HG03469 (cell line): ENCODE data around the gene COL3A1.

ENCODE experiments used
- ATAC-seq: cut with Tn5 transposase; IDR thresholded peaks from one replicate; pipeline ENCODE4 v1.9.1; 2021; ENCODE audit warnings: mild to moderate bottlenecking, moderate library complexity, moderate number of reproducible peaks; ENCODE audit not compliant: unreplicated experiment

COL3A1 gene

DNA sequence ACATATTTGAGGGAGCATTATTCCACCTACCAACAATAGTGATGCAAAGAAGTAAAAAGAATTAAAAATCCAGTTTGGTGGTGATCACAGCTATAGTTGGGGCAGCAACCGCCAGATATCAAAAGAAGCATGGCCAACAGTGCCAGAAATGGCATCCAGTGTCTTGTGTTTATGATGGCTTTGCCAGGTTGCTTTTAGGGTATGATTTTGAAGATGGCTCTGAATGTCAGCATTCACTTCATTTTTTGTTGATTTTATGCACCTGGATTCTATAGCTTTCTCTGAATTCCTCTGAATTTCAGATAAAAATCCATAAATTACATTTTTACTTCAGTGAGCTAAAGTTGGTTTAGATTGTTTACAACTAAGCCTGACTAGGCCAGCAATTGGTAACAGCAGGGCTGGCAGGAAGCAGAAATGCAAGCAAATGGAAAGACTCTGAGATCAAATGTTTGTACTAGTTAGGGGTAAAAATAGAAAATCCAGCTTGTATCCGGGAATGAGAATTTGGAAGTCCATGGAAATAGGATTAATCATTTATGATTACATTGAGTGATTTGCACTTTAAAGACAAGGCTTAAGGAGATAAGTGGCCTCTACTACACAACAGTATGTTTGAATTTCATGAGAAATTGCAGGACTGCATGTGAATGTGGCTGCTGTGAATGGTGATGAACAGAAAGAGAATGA is 40.4 kb downstream of the COL3A1 start:
- ATAC-seq = no peak

DNA sequence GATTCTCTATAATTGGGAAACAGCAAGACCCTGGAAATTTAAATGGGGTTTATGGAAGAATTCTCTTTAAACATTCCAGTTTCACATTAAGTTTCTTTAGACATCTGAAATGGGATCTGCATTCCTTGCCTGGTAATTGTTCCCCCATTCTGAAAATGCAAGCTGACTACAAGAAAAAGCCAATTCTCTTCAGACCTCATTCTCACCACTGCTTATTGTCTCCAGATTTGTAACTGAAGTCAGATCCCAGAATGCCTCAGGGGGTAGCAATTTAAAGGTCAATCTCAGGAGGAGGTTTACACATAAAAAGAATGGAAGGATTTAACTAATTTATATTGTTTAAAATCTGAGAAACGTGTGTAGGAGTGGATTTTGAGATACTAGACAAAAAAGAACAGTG is 41.2 kb downstream of the COL3A1 start:
- no peak for ATAC-seq

- ATAC-seq = no peak
Observed at GRCh38 chr2:189016311-189016861, 42.2 kb downstream of the COL3A1 start.

DNA sequence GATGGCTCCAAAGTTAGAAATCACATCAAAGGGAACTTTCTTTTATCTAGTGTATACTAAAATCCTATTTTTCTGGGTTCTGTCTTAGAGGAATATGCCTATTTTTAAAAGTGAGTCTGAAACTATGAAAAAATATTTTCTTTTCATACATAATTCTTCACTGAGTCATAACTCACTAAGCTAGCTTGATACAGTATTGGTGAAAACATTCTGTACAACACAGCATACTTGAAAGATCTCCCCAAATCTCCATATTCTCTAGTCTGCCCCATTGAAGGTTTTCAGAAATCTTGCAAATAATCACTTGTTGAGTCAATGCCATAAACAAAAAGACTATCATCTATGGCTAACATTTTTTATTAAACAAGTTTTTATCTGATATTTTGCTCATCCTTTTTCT is 44.5 kb downstream of the COL3A1 start:
- ATAC-seq = no peak

DNA sequence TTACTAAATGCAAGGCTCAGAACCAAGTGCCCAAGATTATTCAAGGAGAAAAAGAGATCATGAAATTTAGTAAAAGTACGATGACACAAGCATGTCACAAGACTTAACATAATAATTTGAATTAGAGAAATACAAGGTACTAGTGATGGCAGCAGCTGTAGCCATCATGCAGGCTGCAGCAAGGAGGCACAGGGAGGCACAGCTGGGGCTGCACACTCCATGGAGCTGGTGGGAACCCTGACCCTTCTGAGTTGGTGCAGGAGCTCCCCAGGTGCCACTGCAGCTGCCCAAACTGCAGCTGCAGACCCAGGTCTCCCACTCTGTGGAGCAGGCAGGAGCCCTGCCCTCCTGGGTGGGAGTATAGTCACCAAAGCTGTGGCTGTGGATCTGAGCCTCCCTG is 46.0 kb downstream of the COL3A1 start:
- no peak for ATAC-seq

GRCh38 chr2:189022053-189022481 is 47.9 kb downstream of the COL3A1 start:
- ATAC-seq = no peak

DNA sequence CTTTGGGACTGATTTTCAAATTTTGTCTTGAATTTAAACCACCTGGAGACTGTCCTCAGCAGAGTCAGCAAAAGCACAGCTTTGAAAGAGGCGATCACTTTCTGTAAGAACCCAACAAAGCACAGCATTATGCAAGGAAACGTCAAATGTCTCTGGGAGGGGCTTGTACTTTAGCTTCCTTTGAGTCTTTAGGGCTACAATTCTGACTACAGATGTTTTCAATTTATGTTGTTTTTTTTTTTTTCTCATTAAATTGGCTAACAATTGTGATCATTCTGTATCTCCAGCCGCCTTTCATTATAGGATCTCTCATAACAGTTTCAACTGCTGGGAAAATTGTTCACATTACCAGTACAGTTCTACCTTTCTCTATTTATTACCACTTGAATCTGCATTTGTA is 48.3 kb downstream of the COL3A1 start:
- ATAC-seq = no peak

- no peak for ATAC-seq
Observed at GRCh38 chr2:189024901-189025618, 50.9 kb downstream of the COL3A1 start.

DNA sequence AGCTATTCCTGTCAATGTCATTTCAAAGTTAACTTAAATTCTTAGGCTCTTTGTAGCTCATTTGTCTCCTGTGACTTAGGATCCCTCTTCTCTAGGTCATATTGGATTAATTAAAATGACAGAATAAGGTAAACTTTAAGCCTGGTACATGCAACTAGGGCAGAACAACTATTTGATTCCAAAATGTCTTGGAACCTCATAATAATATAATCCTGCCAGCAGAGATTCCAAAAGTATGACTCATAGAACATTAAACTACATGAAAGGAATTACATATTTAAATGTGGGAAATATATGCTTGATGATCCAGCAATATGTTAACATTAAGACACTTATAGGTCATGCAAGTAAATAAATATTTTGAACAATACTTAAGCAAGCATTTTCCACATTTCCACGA is 63.3 kb downstream of the COL3A1 start:
- ATAC-seq = no peak

DNA sequence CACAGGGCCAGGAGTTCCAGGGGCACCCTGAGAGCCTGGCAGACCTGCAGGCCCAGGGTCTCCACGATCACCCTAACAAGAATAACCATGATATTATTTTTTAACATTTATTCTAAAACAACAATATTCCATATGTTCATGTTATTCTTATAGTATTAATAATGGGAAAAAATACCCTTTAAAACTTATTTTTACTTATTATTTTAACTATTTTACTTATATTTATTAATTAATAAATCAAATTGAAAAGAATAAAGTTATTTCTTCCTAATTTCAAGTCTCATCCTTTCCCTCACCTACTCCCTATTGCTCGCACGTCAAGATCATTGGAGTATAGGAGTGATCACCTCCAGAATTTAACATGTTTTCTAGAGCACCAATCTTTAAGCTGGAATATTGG is 71.7 kb downstream of the COL3A1 start:
- ATAC-seq = no peak

DNA sequence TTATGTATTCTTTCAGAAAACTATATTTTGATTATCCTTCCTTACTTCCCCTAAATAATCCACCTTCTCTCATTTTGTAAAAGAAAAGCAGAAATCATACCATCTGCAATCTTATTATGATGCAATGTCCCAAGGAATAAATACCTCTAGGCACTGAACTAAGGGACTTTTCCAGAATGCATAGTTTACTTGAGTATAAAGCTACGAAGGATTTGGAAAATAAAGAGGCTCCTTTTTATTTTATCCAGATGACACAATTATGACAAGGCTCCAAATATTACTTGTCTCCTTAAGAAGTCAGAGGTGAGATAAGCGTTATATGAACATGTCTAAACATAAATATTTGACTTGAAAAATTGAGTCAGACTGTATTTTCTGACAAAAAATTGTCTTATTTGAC is 72.1 kb downstream of the COL3A1 start:
- no peak for ATAC-seq

DNA sequence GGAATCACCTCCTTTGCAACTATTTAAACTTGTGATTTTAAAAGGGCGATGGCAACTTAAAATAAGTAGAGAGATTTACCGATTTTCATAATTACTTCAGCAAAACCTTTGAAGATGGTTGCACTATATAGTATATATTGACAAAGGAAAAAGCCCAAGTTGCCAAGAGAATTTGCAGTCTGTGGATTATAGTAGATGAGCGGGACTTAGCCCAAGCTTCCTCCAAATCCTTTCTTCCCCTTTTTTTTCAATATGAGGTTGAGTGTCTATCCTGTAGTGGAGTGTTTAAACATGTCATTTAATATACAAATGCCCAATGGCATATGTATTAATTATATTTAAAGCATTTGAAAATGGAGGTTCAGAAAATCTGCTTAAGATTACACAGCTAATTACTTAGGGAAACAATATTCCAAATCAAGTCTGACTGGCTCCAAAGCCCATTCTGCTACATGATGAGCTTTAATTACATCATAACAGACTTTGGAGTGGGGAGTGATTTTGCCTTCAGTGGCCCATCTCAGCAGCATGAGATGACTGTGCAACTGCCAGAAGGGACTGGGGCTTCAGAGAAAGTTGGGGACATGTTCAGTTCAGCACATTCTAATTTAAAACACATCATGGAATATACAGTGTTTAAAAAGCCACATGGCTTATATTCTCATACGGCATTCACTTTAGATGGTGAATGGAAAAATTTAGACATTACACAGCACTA is 73.2 kb downstream of the COL3A1 start:
- no peak for ATAC-seq

GRCh38 chr2:189048189-189048588 is 74.0 kb downstream of the COL3A1 start:
- ATAC-seq = no peak

DNA sequence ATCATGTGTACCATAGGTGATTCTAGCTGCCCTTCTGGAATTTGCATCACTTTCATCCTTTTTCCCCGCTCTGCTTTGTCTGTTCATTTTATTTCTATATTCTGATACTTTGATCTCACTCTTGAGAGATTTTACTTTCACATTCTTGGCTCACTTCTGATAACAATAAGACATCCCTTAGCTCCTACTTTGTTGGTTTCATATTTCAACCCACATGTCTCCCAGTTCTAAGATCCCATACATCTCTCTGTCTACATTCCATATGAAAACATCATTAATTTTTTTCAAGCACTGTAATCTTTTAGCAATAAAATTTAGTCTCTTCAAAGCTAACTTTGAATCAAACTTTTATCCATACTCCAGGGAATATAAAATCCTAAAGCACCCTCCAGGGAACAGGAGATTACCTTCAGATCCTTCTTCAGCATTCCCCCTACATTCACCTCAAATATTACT is 75.6 kb downstream of the COL3A1 start:
- ATAC-seq = no peak

DNA sequence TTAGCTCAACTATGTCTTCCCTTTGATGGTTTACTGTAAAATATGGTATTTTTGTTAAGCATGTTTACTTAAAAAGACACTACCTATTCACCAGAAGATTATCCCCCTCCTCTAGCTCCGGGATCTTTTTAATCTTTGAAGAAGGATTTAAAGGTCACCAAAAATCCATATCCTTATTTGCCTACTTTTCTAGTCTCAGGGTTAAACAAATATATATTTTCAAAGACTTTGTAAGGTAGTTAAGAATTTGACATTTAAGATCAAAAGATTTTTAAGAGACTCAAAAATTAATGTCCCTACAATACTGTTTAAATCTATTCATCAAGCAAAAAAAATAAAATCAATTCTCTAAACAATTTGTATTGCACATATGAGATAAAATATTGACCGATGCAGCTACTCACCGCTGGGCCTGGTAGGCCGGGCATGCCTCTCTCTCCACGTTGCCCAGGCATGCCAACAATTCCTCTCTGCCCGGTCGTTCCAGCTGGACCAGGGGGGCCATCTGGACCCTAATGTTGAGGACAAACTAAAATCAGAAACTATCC is 76.1 kb downstream of the COL3A1 start:
- ATAC-seq = no peak

DNA sequence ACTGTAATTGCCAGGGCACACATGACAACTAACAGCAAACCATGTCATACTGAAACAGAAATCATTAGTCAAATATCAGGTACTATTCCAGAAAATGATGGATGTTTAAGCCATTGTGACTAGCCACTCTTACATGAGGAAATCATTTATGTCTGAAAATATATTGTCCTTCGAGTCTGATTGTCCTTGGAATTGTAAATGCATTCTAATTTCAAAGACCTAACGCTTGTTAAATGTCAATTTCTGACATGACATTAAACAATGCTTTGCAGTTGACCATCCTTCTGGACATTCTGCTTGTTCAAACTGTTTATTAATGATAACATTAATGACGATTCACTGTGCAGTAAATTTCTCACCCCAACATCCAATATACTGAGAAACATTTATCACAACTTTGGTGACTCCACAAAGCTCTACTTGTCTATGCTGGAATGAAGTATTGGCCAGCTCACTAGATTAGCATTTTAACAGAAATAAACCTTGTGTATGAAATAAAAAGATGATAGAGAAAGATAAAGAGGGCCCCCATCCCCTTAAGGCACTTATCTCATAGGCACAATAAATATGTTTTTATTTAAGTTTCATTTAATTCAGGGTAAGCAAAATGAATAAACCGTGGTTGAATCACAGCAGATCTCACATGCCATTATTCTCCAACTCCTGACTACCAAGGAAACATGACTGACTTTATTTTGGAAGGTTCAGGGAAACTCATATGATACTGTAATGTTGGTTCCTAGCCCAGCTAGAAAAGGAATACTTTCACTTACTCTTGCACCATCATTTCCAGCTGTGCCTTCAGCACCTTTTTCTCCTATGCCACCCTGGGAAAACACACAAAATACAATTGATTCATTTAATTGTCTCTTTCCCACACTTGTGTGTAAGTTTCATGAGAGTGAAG is 82.3 kb downstream of the COL3A1 start:
- no peak for ATAC-seq

GRCh38 chr2:189057316-189057715 is 83.1 kb downstream of the COL3A1 start:
- ATAC-seq = no peak

- no peak for ATAC-seq
Observed at GRCh38 chr2:189060096-189060642, 86.0 kb downstream of the COL3A1 start.
